Measurements from ENCODE around the gene PPP4R1. TPM values are rescaled to one million over a fixed set of nuclear protein-coding genes. Genes with fewer than 3 reads are reported as not detected.

The PPP4R1 gene
- polyA plus RNA-seq, 1 donor (not counting 4 experiments of a cell fraction or from before 2014, with no cell fraction given), result 200 TPM

GRCh38 chr18:9617006-9617542 lies 2.7 kb upstream of the PPP4R1 start:
- Histone ChIP-seq H3K4me2 (ENCODE audit: control insufficient read depth, extremely low read depth, insufficient read depth, low read depth, low read length) (peak overlapping the region; percentile 37), H3K9ac (ENCODE audit: control insufficient read depth, extremely low read depth, insufficient read depth, low read length) (no peak overlapping the region), H3K27ac (ENCODE audit: control insufficient read depth, insufficient read depth, low read length) (peak overlapping the region; percentile 97), H2AFZ (ENCODE audit: control insufficient read depth, low read length) (no peak overlapping the region), H3K4me3 (ENCODE audit: control insufficient read depth in 2 of 3, extremely low read depth in 1 of 3, insufficient read depth in 2 of 3, low read depth in 1 of 3, low read length in 3 of 3) (no peak overlapping the region), H3K4me1 (ENCODE audit: control insufficient read depth, extremely low read depth, insufficient read depth, low read length) (peaks cover 36% of the 10 kb centered on the region), H3K79me2 (ENCODE audit: control insufficient read depth, insufficient read depth, low read length) (peaks cover 27% of the 10 kb centered on the region), H3K27me3 (ENCODE audit: control insufficient read depth, extremely low read depth, insufficient read depth, low read length) (no peaks in the 10 kb centered on the region), H4K20me1 (ENCODE audit: control insufficient read depth, extremely low read depth, insufficient read depth, low read length) (no peaks in the 10 kb centered on the region), H3K9me1 (ENCODE audit: control insufficient read depth, extremely low read depth, insufficient read depth, low read length) (no peaks in the 10 kb centered on the region), H3K36me3 (ENCODE audit: control insufficient read depth in 2 of 2, extremely low read depth in 1 of 2, insufficient read depth in 2 of 2, low read length in 2 of 2) (peaks cover 0 to 3% of the 10 kb centered on the region in 2 experiments), H3K9me3 (ENCODE audit: control insufficient read depth, low read depth, low read length) (no peaks in the 10 kb centered on the region)
- peak; percentile 36 for FAIRE-seq
- dilution Hi-C loops (cut with MboI; ENCODE audit: extremely low pct_ligation_motif_present, low sequenced_read_pairs), result no loop called here
- TF ChIP-seq, protein P1, sequence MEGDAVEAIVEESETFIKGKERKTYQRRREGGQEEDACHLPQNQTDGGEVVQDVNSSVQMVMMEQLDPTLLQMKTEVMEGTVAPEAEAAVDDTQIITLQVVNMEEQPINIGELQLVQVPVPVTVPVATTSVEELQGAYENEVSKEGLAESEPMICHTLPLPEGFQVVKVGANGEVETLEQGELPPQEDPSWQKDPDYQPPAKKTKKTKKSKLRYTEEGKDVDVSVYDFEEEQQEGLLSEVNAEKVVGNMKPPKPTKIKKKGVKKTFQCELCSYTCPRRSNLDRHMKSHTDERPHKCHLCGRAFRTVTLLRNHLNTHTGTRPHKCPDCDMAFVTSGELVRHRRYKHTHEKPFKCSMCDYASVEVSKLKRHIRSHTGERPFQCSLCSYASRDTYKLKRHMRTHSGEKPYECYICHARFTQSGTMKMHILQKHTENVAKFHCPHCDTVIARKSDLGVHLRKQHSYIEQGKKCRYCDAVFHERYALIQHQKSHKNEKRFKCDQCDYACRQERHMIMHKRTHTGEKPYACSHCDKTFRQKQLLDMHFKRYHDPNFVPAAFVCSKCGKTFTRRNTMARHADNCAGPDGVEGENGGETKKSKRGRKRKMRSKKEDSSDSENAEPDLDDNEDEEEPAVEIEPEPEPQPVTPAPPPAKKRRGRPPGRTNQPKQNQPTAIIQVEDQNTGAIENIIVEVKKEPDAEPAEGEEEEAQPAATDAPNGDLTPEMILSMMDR (optimal IDR thresholded peaks at IDR 0.05 in 1 of 3, IDR thresholded peaks at IDR 0.05 in 1 of 3, conservative IDR thresholded peaks at IDR 0.05 in 1 of 3; ENCODE audit: extremely low read depth in 1 of 3, insufficient read depth in 2 of 3, low read length in 3 of 3), result no peak
- TF ChIP-seq EZH2 (IDR thresholded peaks at IDR 0.05; ENCODE audit: low read length), result no peak
- DNase-seq (ENCODE audit: low read depth, low spot score), result no peak

- dilution Hi-C loops (cut with MboI; ENCODE audit: extremely low pct_ligation_motif_present, low sequenced_read_pairs), result no loop called here
- peaks cover 37% of the 10 kb centered on the region for H3K79me2 ChIP-seq (ENCODE audit: control insufficient read depth, insufficient read depth, low read length)
- peak overlapping the region in 1 of 3 experiments; percentile 66 for H3K4me3 ChIP-seq (ENCODE audit: control insufficient read depth in 2 of 3, extremely low read depth in 1 of 3, insufficient read depth in 2 of 3, low read depth in 1 of 3, low read length in 3 of 3)
- no peak for TF ChIP-seq EZH2 (IDR thresholded peaks at IDR 0.05; ENCODE audit: low read length)
- TF ChIP-seq, protein P1 (optimal IDR thresholded peaks at IDR 0.05 in 1 of 3, IDR thresholded peaks at IDR 0.05 in 1 of 3, conservative IDR thresholded peaks at IDR 0.05 in 1 of 3; ENCODE audit: extremely low read depth in 1 of 3, insufficient read depth in 2 of 3, low read length in 3 of 3), result no peak
- peaks cover 2% of the 10 kb centered on the region for H4K20me1 ChIP-seq (ENCODE audit: control insufficient read depth, extremely low read depth, insufficient read depth, low read length)
- no peak for FAIRE-seq
- no peaks in the 10 kb centered on the region for H3K9me1 ChIP-seq (ENCODE audit: control insufficient read depth, extremely low read depth, insufficient read depth, low read length)
- peak overlapping the region; percentile 97 for H3K27ac ChIP-seq (ENCODE audit: control insufficient read depth, insufficient read depth, low read length)
- H3K9me3 ChIP-seq (ENCODE audit: control insufficient read depth, low read depth, low read length), result no peaks in the 10 kb centered on the region
- no peak for DNase-seq (ENCODE audit: low read depth, low spot score)
- H2AFZ ChIP-seq (ENCODE audit: control insufficient read depth, low read length), result no peak overlapping the region
- H3K36me3 ChIP-seq (ENCODE audit: control insufficient read depth in 2 of 2, extremely low read depth in 1 of 2, insufficient read depth in 2 of 2, low read length in 2 of 2), result peaks cover 2 to 10% of the 10 kb centered on the region in 2 experiments
- H3K27me3 ChIP-seq (ENCODE audit: control insufficient read depth, extremely low read depth, insufficient read depth, low read length), result no peaks in the 10 kb centered on the region
- peaks cover 42% of the 10 kb centered on the region for H3K4me1 ChIP-seq (ENCODE audit: control insufficient read depth, extremely low read depth, insufficient read depth, low read length)
- peak overlapping the region; percentile 2 for H3K9ac ChIP-seq (ENCODE audit: control insufficient read depth, extremely low read depth, insufficient read depth, low read length)
- peak overlapping the region; percentile 98 for H3K4me2 ChIP-seq (ENCODE audit: control insufficient read depth, extremely low read depth, insufficient read depth, low read depth, low read length)
Measured at GRCh38 chr18:9616049-9616448, 1.7 kb upstream of the PPP4R1 start.

Measured in keratinocyte (primary cell).